ENCODE data around the gene CCNJL. TPM values are rescaled to one million over a fixed set of nuclear protein-coding genes. Genes with fewer than 3 reads are reported as not detected.

Gene CCNJL
- total and polyA plus RNA-seq, 2 of the 8 experiments (the other 6 are each of a cell fraction or from before 2014, with no cell fraction given), result 34.6 to 44.7 TPM

GRCh38 chr5:160285316-160285715 lies 27.0 kb downstream of the CCNJL start:
- Histone ChIP-seq H4K5ac (ENCODE audit: insufficient read length, low read depth, low read length) (no peak overlapping the region), H2AFZ (ENCODE audit: low read length) (no peak overlapping the region), H4K20me1 (replicated peaks in 1 of 2; ENCODE audit: control insufficient read depth in 1 of 2, insufficient read depth in 2 of 2, low read length in 2 of 2) (peaks cover 0 to 1% of the 10 kb centered on the region in 2 experiments), H4K91ac (replicated peaks; ENCODE audit: insufficient read length, low read length) (no peak overlapping the region), H3K36me3 (ENCODE audit: control insufficient read depth in 2 of 4, insufficient read depth in 4 of 4, low read length in 3 of 4) (peaks cover 0 to 8% (median 3%) of the 10 kb centered on the region in 4 experiments; a peak in 6 of 8 replicates), H3K4ac (replicated peaks; ENCODE audit: insufficient read length, low read depth, low read length) (no peak overlapping the region), H2BK12ac (ENCODE audit: low read depth, low read length) (no peak overlapping the region), H3K9me3 (ENCODE audit: insufficient read depth in 2 of 2, low read depth in 1 of 2, low read length in 1 of 2) (no peaks in the 10 kb centered on the region), H3K9ac (replicated peaks in 1 of 4; ENCODE audit: extremely low read depth in 1 of 4, low read depth in 3 of 4, low read length in 3 of 4) (no peak overlapping the region), H3K14ac (ENCODE audit: insufficient read length) (no peak overlapping the region), H4K8ac (ENCODE audit: extremely low read depth, insufficient read depth, low read length) (no peak overlapping the region), H3K4me3 (ENCODE audit: extremely low read depth in 1 of 4, insufficient read depth in 2 of 4, low read depth in 3 of 4, low read length in 4 of 4) (no peak overlapping the region), H3K4me1 (replicated peaks in 1 of 4; ENCODE audit: control insufficient read depth in 3 of 4, insufficient read depth in 4 of 4, low read length in 3 of 4) (peaks cover 11 to 38% (median 22%) of the 10 kb centered on the region in 4 experiments), H3K23ac (ENCODE audit: insufficient read length) (no peak overlapping the region), H2AK5ac (ENCODE audit: low read depth, low read length) (no peak overlapping the region), H3K4me2 (ENCODE audit: insufficient read depth in 1 of 2, low read depth in 2 of 2, low read length in 2 of 2) (no peak overlapping the region), H3K23me2 (ENCODE audit: low read depth, low read length) (no peaks in the 10 kb centered on the region), H2BK15ac (ENCODE audit: low read length) (no peak overlapping the region), H3K56ac (replicated peaks; ENCODE audit: insufficient read length, low read depth, low read length) (no peak overlapping the region), H3K79me2 (ENCODE audit: control insufficient read depth in 1 of 2, insufficient read depth in 2 of 2, low read length in 2 of 2) (peaks cover 5 to 69% of the 10 kb centered on the region in 2 experiments; a peak in 3 of 4 replicates), H3K27ac (ENCODE audit: low read depth, low read length) (no peak overlapping the region), H2BK120ac (replicated peaks; ENCODE audit: low read depth, low read length) (no peak overlapping the region), H2BK20ac (ENCODE audit: low read length) (0 out of 2 replicates have a peak overlapping the region, but pooled peaks have one; percentile 51), H3K18ac (ENCODE audit: extremely low read depth, low read length) (peak overlapping the region; percentile 33; the same call in 1 of the 2 replicates), H2BK5ac (ENCODE audit: low read depth, low read length) (no peak overlapping the region), H3K79me1 (ENCODE audit: low read depth, low read length) (peaks cover 13% of the 10 kb centered on the region; the same call in 1 of the 2 replicates), H3K27me3 (replicated peaks in 1 of 4; ENCODE audit: control insufficient read depth in 3 of 4, extremely low read depth in 1 of 4, insufficient read depth in 3 of 4, low read length in 3 of 4) (no peaks in the 10 kb centered on the region)
- ChIA-PET POLR2A (ENCODE audit: partially characterized antibody) (interaction anchor here (4.3 kb wide), 1 partner anchor 26 kb away, joined by 25 read pairs; the partner anchor contains the start of gene CCNJL), CTCF (ENCODE audit: partially characterized antibody) (interaction anchor here (0.6 to 2.8 kb wide), 10 partner anchors 9 to 152 kb away, joined by 3 to 11 read pairs (median 6); no protein-coding TSS in a partner anchor)
- DNase-seq (ENCODE audit: low read depth in 1 of 2, low spot score in 2 of 2), result no peak
- FAIRE-seq, result no peak
- 92% methylated on average over 2 of the region's 2 CpGs; no CpG with 5 or more reads in 1 of the 2 experiments for WGBS, 2 experiments (ENCODE audit: extremely low coverage in 1 of 2, insufficient coverage in 1 of 2, insufficient read length in 1 of 2, insufficient replicate concordance in 2 of 2, low coverage in 1 of 2, low lambda C conversion rate in 2 of 2, missing lambda C conversion rate in 1 of 2)
- TF ChIP-seq CTBP2 (IDR thresholded peaks at IDR 0.05; ENCODE audit: borderline replicate concordance, insufficient read depth, insufficient read length, low read length) (no peak), NRF1 (IDR thresholded peaks at IDR 0.05; ENCODE audit: low read depth, low read length) (no peak), RBBP5 (IDR thresholded peaks at IDR 0.05; ENCODE audit: borderline replicate concordance, low read depth, low read length) (no peak), SP1 (IDR thresholded peaks at IDR 0.05; ENCODE audit: low read depth, low read length) (no peak), TEAD4 (IDR thresholded peaks at IDR 0.05; ENCODE audit: low read depth, low read length) (no peak), MAX (IDR thresholded peaks at IDR 0.05) (no peak), BRCA1 (IDR thresholded peaks at IDR 0.05; ENCODE audit: low read depth, low read length) (no peak), SIN3A (conservative IDR thresholded peaks at IDR 0.05 in 1 of 2, IDR thresholded peaks at IDR 0.05 in 1 of 2; ENCODE audit: low read depth in 1 of 2, low read length in 2 of 2) (no peak), RXRA (IDR thresholded peaks at IDR 0.05; ENCODE audit: insufficient read depth, low read depth, low read length) (no peak), HDAC6 (IDR thresholded peaks at IDR 0.05; ENCODE audit: low read depth, low read length) (no peak), FOSL1 (IDR thresholded peaks at IDR 0.05; ENCODE audit: insufficient read depth, low read depth, low read length) (no peak), BCL11A (IDR thresholded peaks at IDR 0.05; ENCODE audit: low read depth in 2 of 2, low read length in 2 of 2) (no peak)
- TF ChIP-seq, protein P1, sequence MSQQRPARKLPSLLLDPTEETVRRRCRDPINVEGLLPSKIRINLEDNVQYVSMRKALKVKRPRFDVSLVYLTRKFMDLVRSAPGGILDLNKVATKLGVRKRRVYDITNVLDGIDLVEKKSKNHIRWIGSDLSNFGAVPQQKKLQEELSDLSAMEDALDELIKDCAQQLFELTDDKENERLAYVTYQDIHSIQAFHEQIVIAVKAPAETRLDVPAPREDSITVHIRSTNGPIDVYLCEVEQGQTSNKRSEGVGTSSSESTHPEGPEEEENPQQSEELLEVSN (IDR thresholded peaks at IDR 0.05), result no peak

All from H1 (cell line).